K562 (cell line): ENCODE data around the gene MAN1A1. TPM values are rescaled to one million over a fixed set of nuclear protein-coding genes. Genes with fewer than 3 reads are reported as not detected.
A peak's percentile ranks its signal among the peaks of the same experiment; 100 is the strongest.

Source experiments
- ARID1B ChIP-seq: fragments of 450-650 bp; IDR thresholded peaks from 2 replicates; pipeline ENCODE4 v1.6.1; 2016; ENCODE audit warnings: antibody characterized with exemption, mild to moderate bottlenecking, inconsistent platforms
- DNMT1 ChIP-seq: fragments of 450-650 bp; IDR thresholded peaks from 2 replicates; pipeline ENCODE4 v1.6.1; 2016; ENCODE audit warnings: antibody characterized with exemption, mild to moderate bottlenecking
- HDAC2 ChIP-seq: fragments of 450-650 bp; IDR thresholded peaks from 2 replicates; pipeline ENCODE4 v1.6.1; 2016; ENCODE audit warnings: mild to moderate bottlenecking
- MIER1 ChIP-seq: fragments of 450-650 bp; IDR thresholded peaks from 2 replicates; pipeline ENCODE4 v1.6.1; 2016; ENCODE audit warnings: antibody characterized with exemption, mild to moderate bottlenecking, low read depth
- PHF20 ChIP-seq: fragments of 450-650 bp; IDR thresholded peaks from 2 replicates; pipeline ENCODE4 v1.6.1; 2018; ENCODE audit not compliant: partially characterized antibody
- RAD21 ChIP-seq, 2 experiments: fragments of 250-450 bp in 1 of 2; fragments of 450-650 bp in 1 of 2; sonication (Bioruptor Pico) in 1 of 2; formaldehyde crosslinking in 1 of 2; IDR thresholded peaks in 1 of 2; conservative IDR thresholded peaks in 1 of 2; 2 replicates each; pipeline versions ENCODE4 v1.4.0 to v1.8.0; 2020 to 2022; ENCODE audit warnings: mild to moderate bottlenecking in 2 of 2, moderate library complexity in 1 of 2
- RCOR1 ChIP-seq, 2 experiments: IDR thresholded peaks; 2 replicates each; pipeline ENCODE4 v1.6.1; 2012; ENCODE audit warnings: low read depth in 2 of 2, low read length in 2 of 2, borderline replicate concordance in 1 of 2, improper control_type of control experiment in 1 of 2
- SAFB ChIP-seq: fragments of 200-400 bp; formaldehyde crosslinking; IDR thresholded peaks from 2 replicates; pipeline ENCODE4 v1.6.1; 2017; ENCODE audit warnings: low read depth, low read length, borderline replicate concordance
- SMARCE1 ChIP-seq: fragments of 450-650 bp; IDR thresholded peaks from 2 replicates; pipeline ENCODE4 v1.7.1; 2016; ENCODE audit warnings: mild to moderate bottlenecking
- SP1 ChIP-seq: sonication (generic); formaldehyde crosslinking; IDR thresholded peaks from 2 replicates; pipeline ENCODE4 v1.8.1; 2022; ENCODE audit warnings: mild to moderate bottlenecking, missing genetic modification reagents
- SPI1 ChIP-seq: IDR thresholded peaks from 2 replicates; pipeline ENCODE4 v1.6.1; 2011; ENCODE audit warnings: low read depth, low read length, control low read depth, borderline replicate concordance
- UBTF ChIP-seq, 2 experiments: IDR thresholded peaks; 2 replicates each; pipeline ENCODE4 v1.6.1; 2012; ENCODE audit warnings: improper control_type of control experiment in 2 of 2, low read depth in 2 of 2, low read length in 2 of 2, borderline replicate concordance in 1 of 2
- ZBTB33 ChIP-seq: sonication (generic); formaldehyde crosslinking; IDR thresholded peaks from 2 replicates; pipeline ENCODE4 v1.8.1; 2023; ENCODE audit warnings: mild to moderate bottlenecking, missing genetic modification reagents
- ZBTB5 ChIP-seq: fragments of 450-650 bp; IDR thresholded peaks from 2 replicates; pipeline ENCODE4 v1.6.1; 2017; ENCODE audit warnings: antibody characterized with exemption
- ZNF253 ChIP-seq: fragments of 250-450 bp; sonication (Bioruptor Pico); conservative IDR thresholded peaks from 2 replicates; pipeline ENCODE4 v1.6.1; 2021; ENCODE audit warnings: mild to moderate bottlenecking
- ZNF274 ChIP-seq: IDR thresholded peaks from 2 replicates; pipeline ENCODE4 v1.6.1; 2011; ENCODE audit warnings: low read depth, mild to moderate bottlenecking, low read length, moderate library complexity, borderline replicate concordance
- ZNF41 ChIP-seq: fragments of 250-450 bp; sonication (Bioruptor Pico); conservative IDR thresholded peaks from 2 replicates; pipeline ENCODE4 v1.4.0; 2020; ENCODE audit warnings: mild to moderate bottlenecking
- ZNF511 ChIP-seq: sonication (generic); formaldehyde crosslinking; IDR thresholded peaks from 2 replicates; pipeline ENCODE4 v1.8.0; 2022; ENCODE audit warnings: mild to moderate bottlenecking, missing genetic modification reagents
- polyA plus RNA-seq, 8 experiments: library from polyadenylated mRNA; depleted of rRNA in 4 of 8; stranded (reverse) in 5 of 8; unstranded in 3 of 8; fragments of >200 nt; fragmentation: Nextera tagmentation in 2 of 8; fragmentation: Illumina TruSeq in 1 of 8; extraction: Ambion mirVana in 2 of 8; extraction: Trizol in 1 of 8; gene quantifications; 2 replicates each; pipeline versions ENCODE4 v1.2.1 to v1.2.3, GENCODE V29; 2011 to 2014; ENCODE audit warnings: inconsistent platforms in 1 of 8, missing spikeins in 1 of 8
- total RNA-seq, 7 experiments: library from RNA; depleted of rRNA in 6 of 7; stranded (reverse); fragments of >200 nt in 6 of 7; fragmentation: Illumina TruSeq in 2 of 7; extraction: Trizol in 2 of 7; gene quantifications; 2 replicates each; pipeline versions ENCODE4 v1.2.1 to v1.2.3, GENCODE V29; 2011 to 2021; ENCODE audit warnings: low replicate concordance in 1 of 7
- TF ChIP-seq, protein P1 (sequence below): sonication (generic); IDR thresholded peaks from 2 replicates; pipeline ENCODE4 v1.6.1; 2016
- TF ChIP-seq, protein P2 (sequence below): sonication (generic); formaldehyde crosslinking; IDR thresholded peaks from 2 replicates; pipeline ENCODE4 v1.9.0; 2022; ENCODE audit warnings: mild to moderate bottlenecking, missing genetic modification reagents

The MAN1A1 gene
- total and polyA plus RNA-seq, 9 of the 15 experiments (the other 6 are each of a cell fraction or from before 2014, with no cell fraction given), result 24.5 to 78.4 (median 59.7) TPM

DNA sequence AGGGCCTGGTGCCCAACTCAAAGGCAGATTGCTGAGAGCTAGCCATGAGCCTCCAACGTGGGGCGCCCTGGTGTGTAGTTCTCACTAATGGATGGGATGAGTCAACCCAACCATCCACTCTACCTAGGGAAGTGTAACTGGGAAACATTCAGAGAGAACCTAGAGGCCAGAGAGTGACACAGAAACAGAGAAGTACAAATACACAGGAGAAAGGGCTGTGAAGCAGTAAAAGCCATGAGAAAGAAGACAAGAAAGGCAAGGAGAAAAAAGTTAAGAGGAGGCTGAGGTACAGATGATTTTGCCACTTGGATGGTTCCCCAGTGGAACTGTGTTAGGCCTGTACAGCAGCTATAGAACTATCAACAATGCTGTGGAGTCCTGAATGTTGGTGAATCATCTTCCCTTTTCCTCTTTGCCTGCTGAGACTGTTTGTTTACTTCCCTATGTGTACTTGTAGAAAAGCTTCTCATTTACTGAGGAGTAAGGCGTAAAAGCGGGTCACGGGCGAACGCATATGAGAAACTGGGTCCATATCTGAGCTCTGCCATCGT is 39.0 kb downstream of the MAN1A1 start (continued):
- TF ChIP-seq HDAC2 (0 out of 2 replicates have a peak, but pooled peaks have one; percentile 17), RAD21 (CRISPR knock-in tag; conservative IDR thresholded peaks at IDR 0.05 in 1 of 2, IDR thresholded peaks at IDR 0.05 in 1 of 2) (peak in 1 of 2 experiments; percentile 13; a peak in 1 of 4 replicates), RCOR1 (IDR thresholded peaks at IDR 0.05; ENCODE audit: borderline replicate concordance in 1 of 2, low read depth in 2 of 2, low read length in 2 of 2) (peak in 1 of 2 experiments; percentile 15; a peak in 1 of 4 replicates), ZBTB33 (CRISPR knock-in tag) (0 out of 2 replicates have a peak, but pooled peaks have one; percentile 12), MIER1 (no peak), UBTF (IDR thresholded peaks at IDR 0.05; ENCODE audit: borderline replicate concordance in 1 of 2, low read depth in 2 of 2, low read length in 2 of 2) (no peak), PHF20 (no peak), DNMT1 (no peak), ZBTB5 (no peak), SPI1 (no peak), ZNF41 (no peak), SAFB (no peak), SP1 (no peak), ARID1B (peak; percentile 53; the same call in 1 of the 2 replicates), ZNF511 (no peak), ZNF274 (no peak), SMARCE1 (peak; percentile 54; the same call in 1 of the 2 replicates), ZNF253 (no peak)
- TF ChIP-seq, protein P1, sequence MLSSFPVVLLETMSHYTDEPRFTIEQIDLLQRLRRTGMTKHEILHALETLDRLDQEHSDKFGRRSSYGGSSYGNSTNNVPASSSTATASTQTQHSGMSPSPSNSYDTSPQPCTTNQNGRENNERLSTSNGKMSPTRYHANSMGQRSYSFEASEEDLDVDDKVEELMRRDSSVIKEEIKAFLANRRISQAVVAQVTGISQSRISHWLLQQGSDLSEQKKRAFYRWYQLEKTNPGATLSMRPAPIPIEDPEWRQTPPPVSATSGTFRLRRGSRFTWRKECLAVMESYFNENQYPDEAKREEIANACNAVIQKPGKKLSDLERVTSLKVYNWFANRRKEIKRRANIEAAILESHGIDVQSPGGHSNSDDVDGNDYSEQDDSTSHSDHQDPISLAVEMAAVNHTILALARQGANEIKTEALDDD, result no peak
- TF ChIP-seq, protein P2, sequence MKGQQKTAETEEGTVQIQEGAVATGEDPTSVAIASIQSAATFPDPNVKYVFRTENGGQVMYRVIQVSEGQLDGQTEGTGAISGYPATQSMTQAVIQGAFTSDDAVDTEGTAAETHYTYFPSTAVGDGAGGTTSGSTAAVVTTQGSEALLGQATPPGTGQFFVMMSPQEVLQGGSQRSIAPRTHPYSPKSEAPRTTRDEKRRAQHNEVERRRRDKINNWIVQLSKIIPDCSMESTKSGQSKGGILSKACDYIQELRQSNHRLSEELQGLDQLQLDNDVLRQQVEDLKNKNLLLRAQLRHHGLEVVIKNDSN (CRISPR knock-in tag), result no peak
